ENCODE results near the gene PUS1.

PUS1 gene

DNA sequence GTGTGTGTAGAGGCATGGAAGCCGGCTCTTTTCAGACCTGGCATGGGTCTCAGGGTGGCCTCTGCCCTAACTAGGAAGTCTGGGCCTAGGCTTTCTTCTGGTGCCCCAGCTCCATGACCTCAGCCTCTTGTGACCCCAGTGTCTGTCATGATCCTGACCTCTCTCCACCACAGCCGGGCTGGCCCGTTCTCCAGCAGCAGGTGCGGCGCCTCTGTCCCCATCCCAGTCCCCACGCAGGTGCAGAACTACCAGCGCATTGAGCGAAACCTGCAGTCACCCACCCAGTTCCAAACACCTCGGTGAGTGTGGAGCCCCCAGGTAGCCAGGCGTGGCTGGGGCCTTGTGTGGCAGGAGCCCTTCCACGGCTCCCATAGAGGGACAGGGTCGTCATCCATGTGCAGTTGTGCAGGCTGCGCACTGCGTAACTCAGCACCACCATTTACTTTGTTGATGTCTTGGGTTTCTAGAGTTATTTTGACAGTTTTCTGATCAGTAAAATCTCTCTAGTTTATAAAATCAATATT lies 14.8 kb upstream of the PUS1 start:
- no peak for DNase-seq (ENCODE audit: low read depth, low spot score)
- H3K27ac ChIP-seq, result no peak overlapping the region

DNA sequence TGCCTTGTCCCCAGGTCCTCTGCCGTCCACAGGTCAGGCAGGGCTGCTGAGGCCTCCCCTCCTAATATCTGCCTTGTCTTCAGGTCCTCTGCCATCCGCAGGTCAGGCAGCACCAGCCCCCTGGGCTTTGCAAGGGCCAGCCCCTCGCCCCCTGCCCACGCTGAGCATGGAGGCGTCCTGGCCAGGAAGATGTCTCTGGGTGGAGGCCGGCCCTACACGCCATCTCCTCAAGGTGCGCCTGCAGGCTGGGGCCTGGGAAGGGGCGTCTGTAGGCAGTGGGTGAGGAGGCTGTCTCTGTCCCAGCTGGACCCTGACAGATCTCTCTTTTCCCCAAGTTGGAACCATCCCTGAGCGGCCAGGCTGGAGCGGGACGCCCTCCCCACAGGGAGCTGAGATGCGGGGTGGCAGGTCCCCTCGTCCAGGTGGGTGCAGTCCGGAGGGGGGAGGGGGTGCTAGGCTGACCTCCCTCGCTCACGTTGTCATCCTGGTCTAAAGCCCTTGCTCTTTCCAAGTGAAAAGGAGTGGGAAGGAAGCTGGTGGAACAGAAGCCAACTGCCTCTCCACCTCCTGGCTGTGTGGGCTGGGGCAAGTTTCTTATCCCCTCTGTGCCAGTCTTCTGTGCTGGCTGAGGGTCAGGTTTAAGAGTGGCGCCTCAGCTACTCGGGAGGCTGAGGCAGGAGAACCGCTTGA lies 13.9 kb upstream of the PUS1 start:
- DNase-seq (ENCODE audit: low read depth, low spot score), result no peak
- H3K27ac ChIP-seq, result no peak overlapping the region

DNA sequence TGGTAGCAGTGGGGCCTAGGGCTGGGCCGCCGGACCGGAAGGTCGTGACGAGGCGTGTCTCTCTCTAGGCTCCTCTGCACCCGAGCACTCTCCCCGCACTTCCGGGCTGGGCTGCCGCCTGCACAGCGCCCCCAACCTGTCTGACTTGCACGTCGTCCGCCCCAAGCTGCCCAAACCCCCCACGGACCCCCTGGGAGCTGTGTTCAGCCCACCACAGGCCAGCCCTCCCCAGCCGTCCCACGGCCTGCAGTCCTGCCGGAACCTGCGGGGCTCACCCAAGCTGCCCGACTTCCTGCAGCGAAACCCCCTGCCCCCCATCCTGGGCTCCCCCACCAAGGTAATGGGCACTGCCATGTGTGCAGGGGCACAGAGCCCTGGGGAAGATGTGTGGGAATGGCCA lies 13.3 kb upstream of the PUS1 start:
- no peak for DNase-seq (ENCODE audit: low read depth, low spot score)
- no peak overlapping the region for H3K27ac ChIP-seq

DNA sequence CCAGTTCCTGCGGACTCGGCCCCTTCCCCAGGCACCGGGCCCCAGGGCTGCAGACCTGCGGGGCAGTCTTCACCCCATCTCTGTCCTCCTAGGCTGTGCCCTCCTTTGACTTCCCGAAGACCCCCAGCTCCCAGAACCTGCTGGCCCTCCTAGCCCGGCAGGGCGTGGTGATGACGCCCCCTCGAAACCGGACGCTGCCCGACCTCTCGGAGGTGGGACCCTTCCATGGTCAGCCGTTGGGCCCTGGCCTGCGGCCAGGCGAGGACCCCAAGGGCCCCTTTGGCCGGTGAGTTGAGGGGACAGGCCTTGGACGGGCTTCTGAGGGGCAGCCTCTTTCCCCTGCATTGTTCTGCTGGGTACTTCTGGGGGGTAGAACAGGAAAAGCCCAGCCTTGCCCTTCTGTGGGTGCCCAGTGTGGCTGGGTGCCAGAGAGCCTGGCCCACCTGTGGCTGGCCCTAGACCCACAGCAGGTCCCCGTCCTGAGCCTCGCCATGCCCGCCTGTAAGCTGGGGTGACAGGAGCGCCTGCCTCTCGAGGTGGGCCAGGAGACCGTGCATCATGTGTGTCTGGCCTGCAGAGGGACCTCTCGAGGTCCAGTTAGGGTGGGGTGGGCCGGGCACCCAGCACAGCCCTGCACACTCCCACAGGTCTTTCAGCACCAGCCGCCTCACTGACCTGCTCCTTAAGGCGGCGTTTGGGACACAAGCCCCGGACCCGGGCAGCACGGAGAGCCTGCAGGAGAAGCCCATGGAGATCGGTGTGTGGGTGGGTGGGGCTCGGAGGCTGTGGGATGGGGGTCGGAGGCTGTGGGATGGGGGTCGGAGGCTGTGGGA lies 12.6 kb upstream of the PUS1 start:
- H3K27ac ChIP-seq, result no peak overlapping the region
- DNase-seq (ENCODE audit: low read depth, low spot score), result no peak

DNA sequence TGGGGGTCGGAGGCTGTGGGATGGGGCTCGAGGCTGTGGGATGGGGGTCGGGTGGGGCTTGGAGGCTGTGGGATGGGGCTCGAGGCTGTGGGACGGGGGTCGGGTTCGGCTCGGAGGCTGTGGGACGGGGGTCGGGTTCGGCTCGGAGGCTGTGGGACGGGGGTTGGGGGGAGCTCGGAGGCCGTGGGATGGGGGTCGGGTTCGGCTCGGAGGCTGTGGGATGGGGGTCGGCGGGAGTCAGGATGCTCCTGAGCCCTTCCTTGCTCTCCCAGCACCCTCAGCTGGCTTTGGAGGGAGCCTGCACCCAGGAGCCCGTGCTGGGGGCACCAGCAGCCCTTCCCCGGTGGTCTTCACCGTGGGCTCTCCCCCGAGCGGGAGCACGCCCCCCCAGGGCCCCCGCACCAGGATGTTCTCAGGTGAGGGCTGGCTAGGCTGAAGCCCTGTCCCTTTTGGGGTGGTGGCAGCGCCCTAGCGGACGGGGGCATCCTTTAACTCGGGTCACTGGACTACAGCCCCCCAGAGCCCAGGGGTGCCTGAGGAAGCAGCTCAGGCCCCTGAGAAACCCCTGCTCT lies 11.9 kb upstream of the PUS1 start:
- no peak for DNase-seq (ENCODE audit: low read depth, low spot score)
- no peak overlapping the region for H3K27ac ChIP-seq

DNA sequence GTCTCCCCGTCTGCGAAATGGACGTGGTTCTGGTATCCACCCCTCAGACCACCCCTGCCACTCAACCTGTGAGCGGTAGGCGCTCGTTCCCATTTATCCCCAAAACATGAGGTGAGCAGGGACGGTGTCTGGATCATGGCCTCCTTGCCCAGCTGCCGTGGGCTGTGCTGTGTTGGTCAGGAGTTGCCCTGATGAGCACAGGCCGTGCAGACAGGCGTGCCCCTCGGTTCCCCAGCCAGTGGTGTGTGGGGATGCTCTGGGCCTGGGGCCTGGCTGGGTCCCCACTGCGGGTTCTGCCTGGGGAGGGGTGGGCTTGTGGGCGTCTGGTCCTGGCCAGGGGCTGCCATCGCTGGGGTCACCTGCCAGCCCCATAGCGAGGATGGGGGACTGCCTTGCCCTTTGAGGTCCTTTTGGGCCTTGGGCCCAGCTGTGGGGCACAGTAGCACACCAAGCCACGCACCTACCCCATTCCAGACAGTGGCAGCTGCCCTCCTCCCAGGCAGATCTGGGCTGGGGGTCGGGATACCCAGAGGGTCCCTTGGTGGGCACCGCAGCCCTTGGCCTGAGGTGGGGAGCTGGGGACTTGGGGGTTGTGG lies 11.3 kb upstream of the PUS1 start:
- no peak for DNase-seq (ENCODE audit: low read depth, low spot score)
- H3K27ac ChIP-seq, result no peak overlapping the region

DNA sequence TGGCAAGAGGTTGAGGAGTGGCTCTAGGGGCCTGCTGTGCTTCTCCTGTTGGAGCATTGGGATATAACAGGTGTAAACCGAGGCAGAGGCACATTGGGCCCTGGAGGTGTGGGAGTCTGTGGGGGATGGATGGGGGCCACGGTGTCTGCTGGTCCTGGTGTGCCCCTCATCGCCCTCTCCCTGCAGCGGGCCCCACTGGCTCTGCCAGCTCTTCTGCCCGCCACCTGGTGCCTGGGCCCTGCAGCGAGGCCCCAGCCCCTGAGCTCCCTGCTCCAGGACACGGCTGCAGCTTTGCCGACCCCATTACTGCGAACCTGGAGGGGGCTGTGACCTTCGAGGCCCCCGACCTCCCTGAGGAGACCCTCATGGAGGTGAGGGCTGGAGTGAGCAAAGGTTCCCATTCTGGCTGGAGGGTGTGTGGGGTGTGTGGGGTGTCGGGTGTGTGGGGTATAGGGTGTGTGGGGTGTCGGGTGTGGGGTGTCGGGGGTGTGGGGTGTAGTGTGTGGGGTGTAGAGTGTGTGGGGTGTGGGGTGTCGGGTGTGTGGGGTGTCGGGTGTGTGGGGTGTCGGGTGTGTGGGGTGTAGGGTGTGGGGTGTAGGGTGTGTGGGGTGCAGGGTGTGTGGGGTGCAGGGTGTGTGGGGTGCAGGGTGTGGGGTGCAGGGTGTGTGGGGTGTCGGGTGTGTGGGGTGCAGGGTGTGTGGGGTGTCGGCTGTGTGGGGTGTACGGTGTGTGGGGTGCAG lies 10.6 kb upstream of the PUS1 start:
- no peak for DNase-seq (ENCODE audit: low read depth, low spot score)

DNA sequence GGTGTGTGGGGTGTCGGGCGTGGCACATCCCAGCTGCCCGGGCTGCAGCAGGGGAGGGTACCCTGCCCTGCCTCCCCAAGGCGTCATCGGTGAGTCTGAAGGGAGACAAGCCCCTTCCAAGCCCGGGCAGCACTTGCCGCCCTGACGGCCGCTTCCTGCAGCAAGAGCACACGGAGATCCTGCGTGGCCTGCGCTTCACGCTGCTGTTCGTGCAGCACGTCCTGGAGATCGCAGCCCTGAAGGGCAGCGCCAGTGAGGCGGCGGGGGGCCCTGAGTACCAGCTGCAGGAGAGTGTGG lies 10.1 kb upstream of the PUS1 start:
- H3K27ac ChIP-seq, result no peak overlapping the region
- DNase-seq (ENCODE audit: low read depth, low spot score), result no peak

More for the DNA sequence above, 10.6 kb upstream of the PUS1 start:
- no peak overlapping the region for H3K27ac ChIP-seq

DNA sequence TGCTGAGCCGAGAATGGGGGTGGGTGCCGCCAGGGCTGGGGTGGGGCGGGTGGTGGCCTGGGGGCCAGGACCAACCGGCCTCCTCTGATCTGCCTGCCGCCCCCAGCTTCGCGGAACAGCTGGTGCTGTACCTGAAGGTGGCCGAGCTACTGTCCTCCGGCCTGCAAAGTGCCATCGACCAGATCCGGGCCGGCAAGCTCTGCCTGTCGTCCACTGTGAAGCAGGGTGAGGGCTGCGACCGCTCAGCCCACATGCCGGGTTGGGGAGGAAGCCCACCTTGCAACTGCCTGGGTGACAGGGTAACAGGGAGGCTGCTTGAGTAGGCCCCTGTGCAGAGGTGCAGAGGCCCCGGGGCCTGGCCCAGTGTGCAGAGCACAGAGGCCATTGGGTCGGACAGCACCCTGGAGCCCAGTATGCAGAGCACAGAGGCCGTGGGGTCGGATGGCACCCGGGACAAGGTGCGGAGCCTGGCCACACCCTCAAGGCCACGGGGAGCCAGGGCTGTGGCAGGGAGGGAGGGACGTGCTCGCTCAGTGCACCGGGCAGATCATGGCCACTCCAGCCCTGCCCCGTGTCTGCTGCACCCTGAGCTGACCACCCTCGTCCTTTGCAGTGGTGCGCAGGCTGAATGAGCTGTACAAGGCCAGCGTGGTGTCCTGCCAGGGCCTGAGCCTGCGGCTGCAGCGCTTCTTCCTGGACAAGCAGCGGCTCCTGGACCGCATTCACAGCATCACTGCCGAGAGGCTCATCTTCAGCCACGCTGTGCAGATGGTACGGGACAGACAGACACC lies 9.5 kb upstream of the PUS1 start:
- H3K27ac ChIP-seq, result no peak overlapping the region
- no peak for DNase-seq (ENCODE audit: low read depth, low spot score)

DNA sequence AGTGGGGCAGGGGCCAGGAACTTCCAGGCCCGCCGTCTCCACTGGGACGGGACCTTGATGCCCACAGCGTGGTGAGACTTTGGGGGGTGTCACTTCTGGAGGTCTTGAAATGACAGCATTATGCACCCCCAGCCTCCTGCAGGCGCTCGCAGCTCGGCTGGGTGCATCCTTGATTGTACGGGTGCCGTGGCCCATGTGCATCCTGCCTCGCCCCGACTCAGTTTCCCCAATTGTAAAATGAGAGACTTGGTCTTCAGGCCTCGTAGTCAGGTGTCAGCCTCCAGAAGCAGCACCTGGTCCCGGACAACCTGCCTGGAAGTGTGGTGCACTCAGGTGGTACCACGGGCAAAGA lies 8.9 kb upstream of the PUS1 start:
- no peak for DNase-seq (ENCODE audit: low read depth, low spot score)

DNA sequence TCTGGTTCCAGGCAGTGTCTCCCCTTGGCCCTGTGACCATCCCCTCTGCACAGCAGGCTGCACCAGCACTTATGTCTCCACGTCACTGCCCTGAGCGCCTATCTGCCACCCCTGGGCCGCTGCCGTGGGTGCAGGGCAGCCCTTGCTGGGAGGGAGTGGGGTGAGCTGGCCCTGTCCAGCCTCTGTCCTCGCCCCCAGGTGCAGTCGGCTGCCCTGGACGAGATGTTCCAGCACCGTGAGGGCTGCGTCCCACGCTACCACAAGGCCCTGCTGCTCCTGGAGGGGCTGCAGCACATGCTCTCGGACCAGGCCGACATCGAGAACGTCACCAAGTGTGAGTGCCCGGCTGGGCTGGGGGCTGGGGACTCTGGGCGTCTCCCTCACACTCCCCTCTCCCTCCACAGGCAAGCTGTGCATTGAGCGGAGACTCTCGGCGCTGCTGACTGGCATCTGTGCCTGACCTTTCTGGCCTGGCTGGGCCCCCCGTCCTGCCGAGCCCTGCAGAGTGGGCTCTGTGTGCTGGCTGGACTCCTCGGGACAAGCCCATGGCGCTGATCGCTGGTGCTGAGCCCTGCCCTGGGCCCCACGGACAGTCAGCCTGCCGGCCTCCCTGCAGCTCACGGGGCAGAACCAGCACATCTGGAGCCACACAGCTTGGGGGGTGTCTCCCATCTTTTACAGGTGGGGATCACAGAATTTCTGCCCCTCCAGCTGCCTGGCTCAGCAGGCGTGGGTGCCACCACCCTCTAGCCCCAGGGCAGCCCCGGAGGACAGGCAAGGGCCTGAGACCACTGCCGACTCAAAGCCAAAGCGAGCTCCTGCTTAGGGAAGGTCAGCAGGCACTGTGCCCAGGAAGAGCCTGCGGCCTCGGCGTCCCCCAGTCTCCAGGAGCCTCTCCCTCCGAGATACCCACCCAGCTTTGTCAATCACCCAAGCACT lies 7.9 kb upstream of the PUS1 start:
- DNase-seq (ENCODE audit: low read depth, low spot score), result no peak
- H3K27ac ChIP-seq, result no peak overlapping the region

More for the DNA sequence above, 8.9 kb upstream of the PUS1 start:
- H3K27ac ChIP-seq, result no peak overlapping the region

DNA sequence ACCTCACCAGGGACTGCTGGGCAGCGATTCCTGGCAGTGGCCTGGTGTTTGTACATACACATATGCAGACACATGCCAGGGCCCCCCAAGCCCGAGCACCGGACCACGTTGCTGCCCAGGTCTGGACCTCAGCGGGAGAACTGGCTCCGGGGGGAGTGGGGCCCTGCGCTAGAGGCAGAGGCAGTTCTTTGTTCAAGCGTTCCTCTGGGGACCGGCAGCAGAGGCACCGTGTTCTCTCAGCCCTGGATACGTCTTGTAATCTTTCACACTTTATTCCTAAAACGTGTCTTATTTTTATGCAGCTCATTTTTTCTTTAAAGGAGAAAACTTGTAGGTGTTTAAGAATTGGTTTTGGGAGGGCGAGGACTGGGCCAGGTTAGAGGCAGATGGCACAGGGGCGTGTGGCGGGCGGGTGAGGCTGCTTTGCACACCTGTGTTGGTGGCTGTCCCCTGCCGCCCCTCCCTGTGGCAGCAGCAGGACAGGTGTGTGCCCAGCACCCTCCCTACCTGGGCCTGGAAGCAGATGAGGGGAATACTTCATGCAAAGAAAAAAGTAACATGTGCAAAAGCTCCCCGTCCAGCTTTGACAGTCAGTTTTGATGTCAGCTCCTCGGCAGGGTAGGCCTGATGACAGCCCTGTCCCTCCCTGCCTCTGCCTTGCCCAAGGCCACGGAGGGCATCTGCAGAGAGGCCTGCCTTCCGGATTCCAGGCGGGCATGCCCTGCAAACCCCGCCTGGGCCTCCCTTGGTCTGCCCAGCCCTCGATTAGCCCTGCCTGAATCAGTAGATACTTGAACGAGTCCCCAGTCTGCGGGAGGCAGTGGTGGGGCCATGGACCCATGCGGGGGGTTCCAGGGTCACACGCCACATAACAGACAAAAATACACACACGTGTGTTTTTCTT lies 7.0 kb upstream of the PUS1 start:
- no peak overlapping the region for H3K27ac ChIP-seq
- DNase-seq (ENCODE audit: low read depth, low spot score), result no peak

DNA sequence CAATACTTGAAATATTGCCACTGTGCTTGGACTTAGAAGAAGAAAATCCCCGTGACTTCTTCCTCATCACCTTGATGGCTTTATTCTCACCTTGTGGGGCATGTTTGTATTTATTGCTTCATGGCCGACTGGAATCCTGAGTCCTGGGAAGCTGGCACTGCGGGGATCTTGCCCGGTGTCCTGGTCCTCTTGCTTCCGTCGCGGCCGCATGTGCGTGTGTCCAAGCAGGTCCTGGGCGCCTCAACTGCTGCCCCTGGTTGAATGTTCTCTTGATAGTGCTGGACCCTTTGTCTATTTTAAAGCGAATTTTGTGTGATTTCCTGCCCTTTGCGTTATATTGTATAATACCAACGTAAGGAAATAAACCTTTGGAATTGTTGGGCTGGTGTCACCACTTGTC lies 6.3 kb upstream of the PUS1 start:
- DNase-seq (ENCODE audit: low read depth, low spot score), result no peak
- H3K27ac ChIP-seq, result no peak overlapping the region

DNA sequence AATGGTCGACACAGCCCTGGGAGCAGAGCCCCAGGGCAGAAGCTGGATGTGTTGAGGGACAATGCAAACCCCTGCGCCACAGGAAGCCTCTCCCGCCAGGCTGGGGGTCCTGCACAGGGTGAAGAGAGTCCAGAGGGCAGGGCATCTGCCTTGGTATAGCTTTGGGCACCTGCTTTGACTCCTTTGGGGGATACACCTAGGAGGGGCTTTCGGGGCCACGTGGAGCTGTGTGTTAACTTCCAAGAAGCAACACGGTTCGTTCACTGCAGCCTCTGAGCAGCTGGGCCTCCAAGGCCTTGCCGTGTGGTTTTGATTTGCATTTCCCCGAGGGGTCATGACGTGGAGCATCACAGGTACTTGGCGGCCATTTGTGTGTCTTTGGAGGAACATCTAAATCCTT lies 5.8 kb upstream of the PUS1 start:
- H3K27ac ChIP-seq, result no peak overlapping the region
- no peak for DNase-seq (ENCODE audit: low read depth, low spot score)

DNA sequence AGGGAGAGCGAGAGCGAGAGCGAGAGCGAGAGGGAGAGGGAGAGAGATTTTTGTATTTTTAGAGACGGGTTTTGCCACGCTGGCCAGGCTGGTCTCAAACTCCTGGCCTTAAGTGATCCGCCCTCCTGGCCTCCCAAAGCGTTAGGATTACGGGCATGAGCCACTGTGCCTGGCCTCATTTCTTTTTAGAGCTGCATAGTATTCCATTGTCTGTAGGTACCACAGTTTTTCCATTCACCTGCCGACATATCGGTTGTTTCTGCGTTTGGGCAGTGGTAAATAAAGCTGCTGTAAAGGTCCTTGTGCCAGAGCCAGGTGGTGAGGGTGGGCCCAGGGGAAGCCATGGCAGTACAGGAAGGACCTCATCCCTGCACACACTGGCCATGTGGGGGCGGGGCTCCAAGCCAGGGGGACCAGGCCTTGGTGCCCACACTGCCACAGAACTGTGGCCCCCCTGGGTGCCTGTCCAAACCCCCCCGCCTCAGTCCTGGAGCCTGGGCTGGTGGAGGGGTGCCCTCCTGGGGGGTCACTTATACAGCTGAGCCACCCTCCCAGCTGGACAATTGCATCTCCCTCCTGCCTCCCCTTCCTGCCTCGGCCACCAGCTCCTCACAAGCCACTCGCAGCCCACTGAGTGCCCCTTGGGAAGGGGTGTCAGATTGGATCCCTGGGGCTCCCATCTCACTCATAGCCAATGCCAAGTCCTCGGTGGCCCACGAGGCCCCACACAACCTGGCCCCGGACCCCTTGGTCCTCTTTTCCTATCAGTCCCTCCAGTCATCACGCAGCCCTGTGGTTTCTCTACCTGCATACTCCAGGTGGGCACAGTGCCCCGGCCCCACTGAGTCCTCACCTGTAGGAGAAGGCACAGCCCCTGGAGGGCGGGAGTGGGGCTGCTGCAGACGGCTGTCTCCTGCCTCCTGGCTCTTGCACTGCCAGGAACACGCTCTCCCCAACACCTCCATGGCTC lies 1.7 kb upstream of the PUS1 start:
- no peak for DNase-seq (ENCODE audit: low read depth, low spot score)
- H3K27ac ChIP-seq, result no peak overlapping the region

DNA sequence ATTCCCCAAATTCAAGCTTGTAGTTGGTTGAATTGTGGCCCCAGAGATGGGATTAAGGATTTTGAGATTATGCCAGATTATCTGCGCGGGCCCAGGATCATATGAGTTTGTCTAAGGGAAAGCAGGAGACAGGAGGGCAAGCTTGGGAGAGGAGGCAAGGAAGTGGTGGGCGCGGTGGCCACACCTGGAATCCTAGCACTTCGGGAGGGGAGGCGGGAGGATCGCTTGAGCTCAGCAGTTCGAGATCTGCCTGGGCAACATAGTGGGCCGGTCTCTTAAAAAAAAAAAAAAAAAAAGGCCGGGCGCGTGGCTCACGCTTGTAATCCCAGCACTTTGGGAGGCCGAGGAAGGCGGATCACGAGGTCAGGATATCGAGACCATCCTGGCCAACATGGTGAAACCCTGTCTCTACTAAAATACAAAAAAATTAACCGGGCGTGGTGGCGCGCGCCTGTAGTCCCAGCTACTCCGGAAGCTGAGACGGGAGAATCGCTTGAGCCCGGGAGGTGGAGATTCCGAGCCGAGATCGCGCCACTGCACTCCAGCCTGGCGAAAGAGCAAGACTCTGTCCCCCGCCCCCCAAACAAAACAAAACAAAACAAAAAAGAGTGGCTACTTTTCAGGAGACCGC lies 881 bp upstream of the PUS1 start:
- DNase-seq (ENCODE audit: low read depth, low spot score), result no peak
- peak overlapping the region; percentile 36 for H3K27ac ChIP-seq
